ENCODE measurements around the gene MCCC1. TPM values are rescaled to one million over a fixed set of nuclear protein-coding genes. Genes with fewer than 3 reads are reported as not detected.
"Not testable (repeated sequence)": the region's sequence is repeated elsewhere in the genome, so short reads cannot be mapped to it uniquely, and the experiment has no call there.

Gene MCCC1
- total RNA-seq, 1 donor from 2014 or later = 49.9 TPM

GRCh38 chr3:183074881-183075280 is 24.4 kb downstream of the MCCC1 start:
- Histone ChIP-seq H3K9me3 (no peaks in the 10 kb centered on the region), H3K27ac (no peak overlapping the region), H3K36me3 (peaks cover 40% of the 10 kb centered on the region), H3K4me1 (no peaks in the 10 kb centered on the region), H3K27me3 (ENCODE audit: low read depth) (no peaks in the 10 kb centered on the region), H3K4me3 (no peak overlapping the region)
- ATAC-seq = no peak
- DNase-seq = no peak
- TF ChIP-seq, protein P1, sequence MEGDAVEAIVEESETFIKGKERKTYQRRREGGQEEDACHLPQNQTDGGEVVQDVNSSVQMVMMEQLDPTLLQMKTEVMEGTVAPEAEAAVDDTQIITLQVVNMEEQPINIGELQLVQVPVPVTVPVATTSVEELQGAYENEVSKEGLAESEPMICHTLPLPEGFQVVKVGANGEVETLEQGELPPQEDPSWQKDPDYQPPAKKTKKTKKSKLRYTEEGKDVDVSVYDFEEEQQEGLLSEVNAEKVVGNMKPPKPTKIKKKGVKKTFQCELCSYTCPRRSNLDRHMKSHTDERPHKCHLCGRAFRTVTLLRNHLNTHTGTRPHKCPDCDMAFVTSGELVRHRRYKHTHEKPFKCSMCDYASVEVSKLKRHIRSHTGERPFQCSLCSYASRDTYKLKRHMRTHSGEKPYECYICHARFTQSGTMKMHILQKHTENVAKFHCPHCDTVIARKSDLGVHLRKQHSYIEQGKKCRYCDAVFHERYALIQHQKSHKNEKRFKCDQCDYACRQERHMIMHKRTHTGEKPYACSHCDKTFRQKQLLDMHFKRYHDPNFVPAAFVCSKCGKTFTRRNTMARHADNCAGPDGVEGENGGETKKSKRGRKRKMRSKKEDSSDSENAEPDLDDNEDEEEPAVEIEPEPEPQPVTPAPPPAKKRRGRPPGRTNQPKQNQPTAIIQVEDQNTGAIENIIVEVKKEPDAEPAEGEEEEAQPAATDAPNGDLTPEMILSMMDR (IDR thresholded peaks at IDR 0.05) = no peak
- intact Hi-C loops (cut with DNase I) = no loop called here

DNA sequence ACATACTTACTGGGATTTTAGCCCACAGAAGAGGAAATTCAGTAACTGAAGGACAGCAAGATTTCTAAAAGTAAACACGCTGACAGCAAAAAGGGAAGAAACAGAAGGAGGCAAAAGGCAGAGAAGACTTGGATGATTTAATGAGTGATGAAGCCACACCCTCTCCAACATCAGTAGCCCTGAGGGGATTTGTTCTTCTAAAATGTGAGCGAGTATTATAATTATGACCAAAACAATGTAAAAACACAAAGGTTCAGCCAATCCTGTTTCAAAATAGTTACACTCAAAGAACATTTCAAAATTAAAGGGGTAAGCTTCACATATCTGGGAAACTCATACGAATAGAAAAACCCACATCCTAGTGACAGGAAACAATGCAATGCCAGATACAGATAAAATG is 25.0 kb downstream of the MCCC1 start:
- TF ChIP-seq, protein P1 (IDR thresholded peaks at IDR 0.05) = no peak
- Histone ChIP-seq H3K9me3 (no peaks in the 10 kb centered on the region), H3K36me3 (peaks cover 40% of the 10 kb centered on the region), H3K4me1 (no peaks in the 10 kb centered on the region), H3K4me3 (no peak overlapping the region), H3K27ac (no peak overlapping the region), H3K27me3 (ENCODE audit: low read depth) (no peaks in the 10 kb centered on the region)
- DNase-seq (no peak), ATAC-seq (no peak)
- intact Hi-C loops (cut with DNase I) = no loop called here

- no peaks in the 10 kb centered on the region for H3K4me1 ChIP-seq
- no peak overlapping the region for H3K27ac ChIP-seq
- ATAC-seq (no peak), DNase-seq (no peak)
- H3K36me3 ChIP-seq = peaks cover 41% of the 10 kb centered on the region
- TF ChIP-seq, protein P1 (IDR thresholded peaks at IDR 0.05) = no peak
- H3K9me3 ChIP-seq = no peaks in the 10 kb centered on the region
- H3K27me3 ChIP-seq (ENCODE audit: low read depth) = no peaks in the 10 kb centered on the region
- intact Hi-C loops (cut with DNase I) = no loop called here
- no peak overlapping the region for H3K4me3 ChIP-seq
Measured at GRCh38 chr3:183073839-183074238, 25.5 kb downstream of the MCCC1 start.

DNA sequence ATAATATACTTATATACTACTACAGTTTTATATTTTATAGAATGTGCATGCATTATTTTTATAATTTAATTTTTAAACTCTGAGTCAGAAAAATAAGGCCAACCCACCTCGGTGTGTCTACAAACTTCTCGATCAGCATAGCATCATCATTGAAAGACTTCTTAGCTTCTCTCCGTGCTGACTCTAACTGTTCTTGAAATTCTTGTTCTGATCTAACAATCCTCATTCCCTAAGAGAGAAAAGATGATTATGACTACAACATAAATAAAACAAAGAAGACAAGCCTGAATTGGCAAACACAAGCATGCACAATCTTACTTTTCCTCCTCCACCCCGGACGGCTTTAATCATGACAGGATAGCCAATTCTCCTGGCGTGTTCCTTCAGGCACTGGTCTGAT is 28.4 kb downstream of the MCCC1 start:
- Histone ChIP-seq H3K9me3 (no peaks in the 10 kb centered on the region), H3K4me3 (no peak overlapping the region), H3K27me3 (ENCODE audit: low read depth) (no peaks in the 10 kb centered on the region), H3K36me3 (peaks cover 63% of the 10 kb centered on the region), H3K4me1 (no peaks in the 10 kb centered on the region), H3K27ac (no peak overlapping the region)
- DNase-seq (no peak), ATAC-seq (no peak)
- TF ChIP-seq, protein P1 (IDR thresholded peaks at IDR 0.05) = no peak
- intact Hi-C loops (cut with DNase I) = no loop called here

GRCh38 chr3:183069086-183069485 is 30.2 kb downstream of the MCCC1 start:
- H3K27ac ChIP-seq = no peak overlapping the region
- no peak for DNase-seq
- intact Hi-C loops (cut with DNase I) = no loop called here
- no peak for ATAC-seq
- TF ChIP-seq, protein P1 (IDR thresholded peaks at IDR 0.05) = no peak
- H3K4me3 ChIP-seq = no peak overlapping the region
- no peaks in the 10 kb centered on the region for H3K4me1 ChIP-seq
- peaks cover 77% of the 10 kb centered on the region for H3K36me3 ChIP-seq
- no peaks in the 10 kb centered on the region for H3K27me3 ChIP-seq (ENCODE audit: low read depth)
- no peaks in the 10 kb centered on the region for H3K9me3 ChIP-seq

DNA sequence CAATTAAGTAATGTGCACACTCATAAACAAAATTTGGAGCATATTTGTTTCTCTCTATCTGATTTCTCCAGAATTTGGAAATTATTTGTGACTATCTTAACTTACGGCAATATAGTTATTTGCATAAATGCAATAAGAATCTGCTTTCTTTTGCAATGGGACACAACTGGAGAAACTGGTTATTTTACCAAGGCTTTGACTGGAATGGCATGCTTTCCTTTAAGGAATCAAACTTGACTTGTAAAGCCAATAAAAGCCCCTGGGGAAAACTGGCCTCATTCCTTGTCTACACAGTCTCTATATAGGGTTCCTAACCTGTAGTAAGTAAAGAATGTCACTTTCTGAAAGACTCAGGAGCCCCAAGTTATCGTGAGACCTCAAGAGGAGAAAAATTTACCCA is 32.4 kb downstream of the MCCC1 start:
- intact Hi-C loops (cut with DNase I); DNase-seq; H3K9me3 ChIP-seq; ATAC-seq; H3K4me1 ChIP-seq; H3K27me3 ChIP-seq (ENCODE audit: low read depth); H3K27ac ChIP-seq; H3K4me3 ChIP-seq: not testable (repeated sequence)
- H3K36me3 ChIP-seq = peaks cover 72% of the 10 kb centered on the region

All from lower lobe of right lung (tissue), 2 donors.